GM12878 (cell line): ENCODE results near the gene FAM156A.
"Not testable (repeated sequence)": the region's sequence is repeated elsewhere in the genome, so short reads cannot be mapped to it uniquely, and the experiment has no call there.

Source experiments
- EP300 ChIP-seq, 2 experiments: fragments of 150-350 bp in 1 of 2; IDR thresholded peaks; 2 replicates each; pipeline ENCODE4 v1.6.1; 2011 to 2012; ENCODE audit warnings: low read depth in 2 of 2, low read length in 2 of 2, borderline replicate concordance in 1 of 2, improper control_type of control experiment in 1 of 2, inconsistent platforms in 1 of 2; ENCODE audit not compliant: control insufficient read depth in 1 of 2
- EZH2 ChIP-seq: IDR thresholded peaks from 2 replicates; pipeline ENCODE4 v1.6.1; 2012; ENCODE audit warnings: low read depth, mild to moderate bottlenecking, control low read depth, inconsistent platforms, low read length, borderline replicate concordance; ENCODE audit not compliant: control insufficient read depth
- HDAC2 ChIP-seq: fragments of 200-600 bp; sonication (generic); IDR thresholded peaks from 2 replicates; pipeline ENCODE4 v1.6.1; 2017
- POLR2A ChIP-seq: IDR thresholded peaks from 2 replicates; pipeline ENCODE4 v1.6.1; 2011; ENCODE audit warnings: low read depth, mild to moderate bottlenecking, low read length
- REST ChIP-seq: IDR thresholded peaks from 2 replicates; pipeline ENCODE4 v1.6.1; 2012; ENCODE audit warnings: mild to moderate bottlenecking, low read depth, low read length
- TCF7 ChIP-seq: IDR thresholded peaks from 2 replicates; pipeline ENCODE4 v1.6.1; 2014; ENCODE audit warnings: antibody characterized with exemption, borderline replicate concordance
- ZSCAN29 ChIP-seq: fragments of 450-650 bp; IDR thresholded peaks from 2 replicates; pipeline ENCODE4 v1.6.1; 2017; ENCODE audit warnings: mild to moderate bottlenecking, moderate library complexity
- TF ChIP-seq, protein P1 (sequence below), 3 experiments: IDR thresholded peaks in 2 of 3; conservative IDR thresholded peaks in 1 of 3; 2 replicates each; pipeline ENCODE4 v1.5.1; 2011; ENCODE audit warnings: low read depth in 3 of 3, low read length in 3 of 3, mild to moderate bottlenecking in 3 of 3, control low read depth in 2 of 3, moderate library complexity in 2 of 3, inconsistent platforms in 1 of 3, mixed read lengths in 1 of 3; ENCODE audit not compliant: control insufficient read depth in 2 of 3, insufficient read depth in 1 of 3; ENCODE audit errors: extremely low read depth in 1 of 3
- TF ChIP-seq, protein P2 (sequence below): IDR thresholded peaks from 2 replicates; pipeline ENCODE4 v1.6.1; 2012; ENCODE audit warnings: low read depth, low read length, improper control_type of control experiment

DNA sequence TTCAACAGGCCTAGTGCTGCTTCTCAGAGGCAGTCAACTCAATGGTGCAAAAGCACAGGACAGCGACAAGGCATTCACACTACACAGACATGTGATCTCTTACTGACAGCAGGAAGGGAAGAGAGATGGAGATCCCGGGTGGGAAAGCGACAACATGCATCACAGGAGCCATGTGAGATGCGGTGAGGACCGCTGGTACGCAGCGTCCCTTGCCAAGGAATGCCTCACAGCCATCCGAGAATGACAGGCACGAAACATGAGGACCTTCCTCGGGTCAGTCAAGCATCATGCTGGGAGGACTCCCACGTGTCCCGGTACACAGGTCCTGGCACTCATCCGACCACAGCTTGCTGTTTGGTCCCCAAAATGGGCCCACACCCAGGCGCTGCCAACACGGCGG is 10.8 kb downstream of the FAM156A start:
- TF ChIP-seq REST; POLR2A; ZSCAN29; EZH2; HDAC2; TCF7; EP300 (IDR thresholded peaks at IDR 0.05; ENCODE audit: borderline replicate concordance in 1 of 2, control insufficient read depth in 1 of 2, low read depth in 2 of 2, low read length in 2 of 2): not testable (repeated sequence)
- TF ChIP-seq, protein P1, sequence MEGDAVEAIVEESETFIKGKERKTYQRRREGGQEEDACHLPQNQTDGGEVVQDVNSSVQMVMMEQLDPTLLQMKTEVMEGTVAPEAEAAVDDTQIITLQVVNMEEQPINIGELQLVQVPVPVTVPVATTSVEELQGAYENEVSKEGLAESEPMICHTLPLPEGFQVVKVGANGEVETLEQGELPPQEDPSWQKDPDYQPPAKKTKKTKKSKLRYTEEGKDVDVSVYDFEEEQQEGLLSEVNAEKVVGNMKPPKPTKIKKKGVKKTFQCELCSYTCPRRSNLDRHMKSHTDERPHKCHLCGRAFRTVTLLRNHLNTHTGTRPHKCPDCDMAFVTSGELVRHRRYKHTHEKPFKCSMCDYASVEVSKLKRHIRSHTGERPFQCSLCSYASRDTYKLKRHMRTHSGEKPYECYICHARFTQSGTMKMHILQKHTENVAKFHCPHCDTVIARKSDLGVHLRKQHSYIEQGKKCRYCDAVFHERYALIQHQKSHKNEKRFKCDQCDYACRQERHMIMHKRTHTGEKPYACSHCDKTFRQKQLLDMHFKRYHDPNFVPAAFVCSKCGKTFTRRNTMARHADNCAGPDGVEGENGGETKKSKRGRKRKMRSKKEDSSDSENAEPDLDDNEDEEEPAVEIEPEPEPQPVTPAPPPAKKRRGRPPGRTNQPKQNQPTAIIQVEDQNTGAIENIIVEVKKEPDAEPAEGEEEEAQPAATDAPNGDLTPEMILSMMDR (IDR thresholded peaks at IDR 0.05 in 2 of 3, conservative IDR thresholded peaks at IDR 0.05 in 1 of 3; ENCODE audit: control insufficient read depth in 2 of 3, extremely low read depth in 1 of 3, insufficient read depth in 1 of 3, low read depth in 3 of 3, low read length in 3 of 3) = not testable (repeated sequence)
- TF ChIP-seq, protein P2, sequence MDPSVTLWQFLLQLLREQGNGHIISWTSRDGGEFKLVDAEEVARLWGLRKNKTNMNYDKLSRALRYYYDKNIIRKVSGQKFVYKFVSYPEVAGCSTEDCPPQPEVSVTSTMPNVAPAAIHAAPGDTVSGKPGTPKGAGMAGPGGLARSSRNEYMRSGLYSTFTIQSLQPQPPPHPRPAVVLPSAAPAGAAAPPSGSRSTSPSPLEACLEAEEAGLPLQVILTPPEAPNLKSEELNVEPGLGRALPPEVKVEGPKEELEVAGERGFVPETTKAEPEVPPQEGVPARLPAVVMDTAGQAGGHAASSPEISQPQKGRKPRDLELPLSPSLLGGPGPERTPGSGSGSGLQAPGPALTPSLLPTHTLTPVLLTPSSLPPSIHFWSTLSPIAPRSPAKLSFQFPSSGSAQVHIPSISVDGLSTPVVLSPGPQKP = not testable (repeated sequence)
